GM18499 (cell line): Measurements from ENCODE around the gene PGPEP1.
"Not testable (repeated sequence)": the region's sequence is repeated elsewhere in the genome, so short reads cannot be mapped to it uniquely, and the experiment has no call there.

Experiments
- ATAC-seq: cut with Tn5 transposase; IDR thresholded peaks from one replicate; pipeline ENCODE4 v1.9.1; 2021; ENCODE audit warnings: moderate number of reproducible peaks; ENCODE audit not compliant: insufficient read depth, unreplicated experiment

The PGPEP1 gene

DNA sequence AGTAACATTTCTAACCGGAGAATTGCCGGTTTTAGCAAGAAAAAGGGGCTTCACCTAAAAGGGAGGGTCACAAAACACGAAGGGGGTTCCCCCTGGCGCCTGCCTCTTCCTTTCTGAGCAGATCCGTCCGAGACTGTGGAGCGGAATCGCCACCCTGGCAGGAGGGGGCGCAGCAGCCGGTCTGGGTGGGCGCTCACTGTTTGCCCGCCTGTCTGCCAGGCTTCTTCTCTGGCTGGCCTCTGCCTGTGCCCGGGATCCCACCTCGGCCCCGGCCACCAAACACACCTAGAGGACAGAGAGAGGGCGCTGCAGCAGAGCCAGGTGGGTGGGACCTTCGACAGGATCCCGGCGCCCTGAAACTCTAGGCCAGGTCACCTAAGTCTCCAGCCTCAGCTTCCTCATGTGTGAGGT is 33.1 kb upstream of the PGPEP1 start:
- ATAC-seq = no peak

DNA sequence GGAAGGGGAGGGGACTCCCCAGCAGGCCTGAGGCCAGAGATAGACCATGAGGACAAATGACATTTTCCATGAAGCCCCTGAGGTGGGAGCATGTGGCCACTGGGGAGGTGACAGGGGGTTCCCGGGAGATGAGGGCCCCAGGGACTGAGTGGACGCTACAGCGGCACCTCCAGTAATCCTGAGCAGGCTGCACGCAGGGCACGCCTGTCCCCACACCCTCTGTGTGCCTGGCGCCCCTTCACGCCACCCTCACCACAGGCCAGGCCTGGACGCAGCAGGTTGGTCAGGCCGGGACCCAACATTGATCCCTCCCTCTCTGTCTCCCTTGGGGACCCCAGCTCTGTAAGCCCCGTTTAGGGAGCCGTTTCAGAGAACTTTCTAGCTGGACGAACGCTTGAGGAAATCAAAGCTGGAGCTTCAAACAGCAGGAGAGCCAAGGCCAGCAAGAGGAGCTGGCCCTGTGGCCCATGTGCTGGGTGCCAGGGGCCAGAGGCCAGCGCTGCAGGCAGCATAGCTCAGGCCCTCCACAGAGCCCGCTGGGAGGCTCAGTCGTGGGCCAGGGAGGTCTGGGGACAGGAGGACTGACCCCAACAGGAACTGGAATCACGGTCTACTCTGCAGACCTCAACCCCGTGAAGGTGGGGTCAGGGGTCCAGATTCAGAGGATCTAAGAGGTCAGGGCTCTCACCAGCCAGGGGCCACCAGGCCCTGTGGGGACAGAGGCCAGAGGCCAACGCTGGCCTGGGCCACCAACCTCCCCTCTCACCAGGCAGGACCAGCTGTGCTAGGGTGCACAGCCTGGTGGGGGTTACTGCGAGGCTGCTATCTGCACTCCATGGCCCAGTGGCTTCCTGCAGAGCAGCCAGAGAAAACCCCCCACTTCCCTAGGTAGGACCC is 32.1 kb upstream of the PGPEP1 start:
- ATAC-seq = no peak

DNA sequence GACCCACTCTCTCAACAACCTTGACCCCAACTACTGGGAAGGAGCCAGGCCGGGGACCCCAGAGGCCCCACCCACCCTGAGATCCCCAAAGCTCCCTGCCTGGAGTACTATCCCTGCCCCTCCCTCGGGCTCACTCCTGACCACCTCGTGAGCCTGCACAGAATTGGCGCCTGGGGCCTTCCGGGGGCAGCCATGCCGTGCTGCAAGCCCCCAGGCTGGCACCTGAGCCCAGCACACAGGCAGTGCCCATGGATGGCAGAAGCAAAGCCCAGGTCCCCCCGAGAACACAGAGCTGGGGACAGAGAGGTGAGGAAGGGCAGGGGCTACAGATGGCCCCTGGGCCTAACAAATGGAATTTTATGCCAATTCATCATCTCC is 31.5 kb upstream of the PGPEP1 start:
- ATAC-seq = no peak

DNA sequence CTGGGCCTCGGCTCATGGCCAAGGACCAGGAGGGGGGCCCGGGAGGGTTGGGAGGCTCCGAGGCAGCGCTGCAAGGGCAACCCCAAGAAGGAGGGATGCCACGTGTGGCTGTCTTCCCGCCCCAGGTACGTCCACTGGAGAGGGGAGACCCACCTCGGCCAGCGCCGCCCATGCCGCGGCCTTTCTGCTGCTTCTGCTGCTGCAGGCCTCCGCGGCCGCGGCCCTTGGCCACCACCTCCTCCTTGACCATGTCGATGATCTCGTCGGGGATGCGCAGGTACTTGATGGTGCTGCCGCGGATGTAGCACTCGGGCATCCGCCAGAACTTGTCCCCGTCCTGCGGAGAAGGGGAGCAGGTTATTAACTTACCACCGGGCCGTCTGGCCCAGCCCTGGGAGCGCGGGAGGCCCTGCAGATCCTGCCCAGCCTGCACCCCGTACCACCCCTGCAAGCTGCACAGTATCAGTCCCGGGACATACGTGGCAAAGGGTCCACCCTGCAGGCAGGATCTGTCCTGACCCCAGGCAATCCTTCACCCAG is 30.8 kb upstream of the PGPEP1 start:
- ATAC-seq = no peak

DNA sequence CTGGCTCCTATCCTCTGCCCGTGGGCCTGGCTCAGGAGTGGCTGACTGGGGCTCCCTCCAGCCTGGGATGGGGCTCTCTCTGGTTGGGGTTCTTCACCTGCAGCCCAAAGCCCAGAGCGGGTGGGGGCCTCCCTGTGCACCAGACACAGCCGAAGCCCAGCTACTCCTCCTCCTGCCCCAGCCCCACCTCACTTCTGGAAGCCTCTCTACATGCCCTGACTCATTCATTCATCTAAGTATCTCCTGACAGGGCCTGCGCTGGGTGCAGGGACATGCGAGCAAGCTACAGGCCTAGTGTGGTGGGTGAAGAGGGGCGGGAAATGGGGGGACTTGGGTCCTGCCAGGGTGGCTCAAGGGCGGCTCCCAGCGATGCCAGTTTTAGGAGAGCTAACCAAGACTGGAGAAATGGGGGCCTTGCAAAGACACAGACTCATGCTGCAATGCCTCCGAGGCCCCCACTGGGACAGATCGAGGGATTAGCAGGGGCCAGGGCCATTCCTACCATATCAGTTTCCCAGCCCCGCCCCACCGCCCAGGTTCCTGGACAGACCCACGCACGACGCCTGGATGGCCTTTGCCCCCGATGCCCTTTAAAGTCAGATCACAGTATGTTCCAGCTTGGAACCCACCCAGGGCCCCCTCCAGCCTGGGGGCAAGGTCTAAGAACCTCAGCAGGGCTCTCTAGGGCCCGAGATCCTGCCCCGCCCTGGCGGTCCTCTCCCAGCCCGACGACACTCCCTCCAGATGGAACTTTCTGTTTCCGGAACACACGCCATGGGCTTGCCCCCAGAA is 30.1 kb upstream of the PGPEP1 start:
- ATAC-seq = no peak

DNA sequence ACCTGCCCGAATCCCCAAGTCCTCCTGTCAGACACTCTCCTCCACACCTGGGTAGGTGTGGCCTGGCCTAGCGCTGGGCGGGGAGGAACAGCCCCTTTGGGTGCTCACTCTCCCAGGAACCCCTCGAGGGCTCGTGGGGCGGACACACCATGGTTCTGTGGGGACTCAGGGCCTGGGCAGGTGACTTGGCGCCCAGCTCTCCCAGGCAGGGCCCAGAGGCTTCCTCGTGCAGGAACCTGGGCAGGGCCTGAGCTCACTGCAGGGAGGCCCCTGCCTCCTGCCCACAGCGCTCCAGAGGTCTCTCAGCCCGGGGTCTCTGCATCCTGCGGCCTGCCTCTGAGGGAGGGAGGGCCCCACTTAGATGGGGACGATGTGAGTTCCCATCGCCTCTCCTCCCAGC is 29.4 kb upstream of the PGPEP1 start:
- no peak for ATAC-seq

DNA sequence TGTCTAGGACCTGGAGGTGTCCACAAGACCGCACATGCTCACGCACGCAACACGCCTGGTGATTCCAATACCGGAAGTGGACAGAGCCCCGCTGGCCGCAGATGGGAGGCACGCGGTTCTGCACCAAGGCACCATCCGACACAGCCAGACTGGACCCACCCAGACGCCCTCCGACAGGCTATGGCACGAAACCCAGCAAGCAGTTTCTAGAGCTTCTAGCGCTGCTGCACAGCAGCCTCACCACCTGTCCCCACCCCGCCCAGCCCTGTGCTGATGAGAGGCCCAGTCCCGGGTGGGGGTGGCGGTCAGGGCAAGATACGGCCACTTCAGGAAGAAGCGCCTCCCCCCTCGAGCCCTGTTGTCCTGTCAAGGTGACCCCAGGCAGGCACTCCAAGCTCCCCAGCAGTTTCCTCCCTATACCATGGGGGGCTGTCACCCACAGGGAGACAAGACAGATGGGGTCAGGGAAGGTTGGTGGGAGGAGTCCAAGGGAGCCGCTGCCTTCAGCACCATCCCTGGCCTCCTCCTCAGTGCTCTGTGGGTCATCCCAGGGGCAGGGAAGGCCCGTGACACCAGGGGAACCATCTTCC is 28.8 kb upstream of the PGPEP1 start:
- no peak for ATAC-seq

DNA sequence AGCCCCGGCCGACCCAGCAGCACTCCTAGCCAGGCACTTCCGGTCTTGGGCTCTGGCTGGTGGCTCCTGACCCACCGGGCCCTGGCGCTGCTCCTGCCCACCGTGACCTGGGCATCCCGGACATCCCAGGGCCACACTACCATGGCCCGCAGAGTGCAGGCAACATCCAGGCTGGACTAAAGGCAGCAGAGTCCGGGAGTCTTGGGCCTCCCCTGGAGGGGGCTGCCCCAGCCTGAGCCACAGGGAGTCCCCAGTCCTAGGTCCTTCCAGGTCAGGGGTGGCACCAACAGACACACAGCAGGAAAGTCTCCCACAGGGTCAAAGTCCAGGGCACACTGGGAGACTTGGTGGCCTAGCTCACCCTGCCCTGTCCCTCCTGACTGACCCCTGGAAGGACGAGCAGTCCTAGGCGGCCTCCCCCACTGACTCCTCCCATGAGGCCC is 28.3 kb upstream of the PGPEP1 start:
- ATAC-seq = no peak

DNA sequence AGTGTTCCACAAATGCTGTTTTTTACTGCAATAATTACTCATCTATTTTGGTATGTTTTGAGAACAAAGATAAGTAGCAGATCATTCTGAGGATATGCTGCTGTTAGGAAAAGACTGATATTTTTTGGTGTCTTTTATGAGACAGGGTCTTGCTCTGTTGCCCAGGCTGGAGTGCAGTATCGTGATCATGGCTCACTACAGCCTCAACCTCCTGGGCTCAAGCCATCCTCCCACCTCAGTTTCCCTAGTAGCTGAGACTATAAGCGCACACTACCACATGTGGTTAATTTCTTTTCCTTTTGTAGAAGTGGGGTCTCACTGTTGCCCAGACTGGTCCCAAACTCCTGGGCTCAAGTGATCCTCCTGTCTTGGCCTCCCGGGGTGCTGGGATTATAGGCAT is 27.0 kb upstream of the PGPEP1 start:
- ATAC-seq = no peak

DNA sequence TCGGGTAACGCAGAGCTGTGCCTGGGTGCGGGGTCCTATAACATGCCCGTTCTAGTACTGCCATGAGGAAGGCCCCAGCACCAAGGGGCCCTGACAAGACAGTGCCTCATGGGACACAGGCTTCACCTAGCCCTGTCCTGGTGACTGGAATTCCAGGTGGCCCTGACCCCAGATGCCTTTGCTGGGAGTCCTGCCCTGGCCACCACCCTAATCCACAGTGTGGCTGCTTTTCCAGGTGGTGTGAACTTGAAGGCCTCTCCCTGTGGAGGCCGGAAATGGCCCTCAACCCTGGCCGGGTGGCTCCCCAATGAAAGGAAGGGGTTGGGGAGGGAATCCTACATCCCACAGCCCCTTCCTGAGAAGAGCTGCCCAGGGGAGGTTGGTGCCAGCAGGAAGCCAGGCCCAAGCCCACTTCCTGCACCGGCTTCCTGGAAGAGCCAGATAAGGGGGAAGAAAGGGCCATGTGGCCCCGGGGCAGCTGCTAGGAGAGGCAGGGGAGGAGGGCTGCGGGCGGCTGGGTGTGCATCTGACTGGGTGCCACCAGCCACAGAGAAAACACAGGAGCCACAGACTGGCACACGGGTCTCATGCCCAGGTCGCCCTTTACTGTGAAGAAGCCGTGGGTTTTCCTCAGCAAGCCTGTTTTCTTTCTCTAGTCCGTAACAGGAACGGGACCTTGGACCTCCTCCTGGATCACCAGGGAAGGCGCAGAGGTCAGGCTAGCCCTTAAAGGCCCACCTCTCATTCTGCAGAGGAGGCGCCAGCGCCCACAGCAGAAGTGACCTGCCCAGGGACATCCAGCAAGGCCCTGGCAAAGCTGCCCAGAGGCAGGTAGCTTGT is 22.2 kb upstream of the PGPEP1 start:
- no peak for ATAC-seq

DNA sequence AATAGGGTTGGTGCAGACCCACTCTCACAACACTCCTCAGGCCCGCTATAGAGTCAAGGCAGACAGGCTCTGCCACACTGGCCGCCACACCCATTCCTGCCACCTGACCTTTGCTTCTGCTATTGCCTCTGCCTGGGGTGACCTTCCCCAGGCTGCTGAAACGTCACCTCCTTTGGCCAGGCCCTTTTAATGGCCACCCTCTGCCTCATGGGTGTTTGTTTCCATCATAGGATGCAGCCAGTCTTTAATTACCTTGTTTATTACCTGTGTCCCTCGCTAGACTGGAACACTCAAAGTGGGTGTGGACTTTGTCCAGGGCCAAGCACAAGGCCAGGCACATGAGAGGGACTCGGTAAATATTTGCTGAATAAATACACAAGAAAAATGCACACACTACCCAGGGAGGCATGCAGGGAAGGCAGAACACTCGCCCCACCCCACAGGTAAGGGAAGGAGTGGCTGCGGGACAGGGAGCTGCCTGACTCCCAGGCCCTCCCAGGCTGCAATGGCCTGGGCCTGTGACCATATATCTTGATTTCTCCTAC is 20.7 kb upstream of the PGPEP1 start:
- ATAC-seq = no peak

DNA sequence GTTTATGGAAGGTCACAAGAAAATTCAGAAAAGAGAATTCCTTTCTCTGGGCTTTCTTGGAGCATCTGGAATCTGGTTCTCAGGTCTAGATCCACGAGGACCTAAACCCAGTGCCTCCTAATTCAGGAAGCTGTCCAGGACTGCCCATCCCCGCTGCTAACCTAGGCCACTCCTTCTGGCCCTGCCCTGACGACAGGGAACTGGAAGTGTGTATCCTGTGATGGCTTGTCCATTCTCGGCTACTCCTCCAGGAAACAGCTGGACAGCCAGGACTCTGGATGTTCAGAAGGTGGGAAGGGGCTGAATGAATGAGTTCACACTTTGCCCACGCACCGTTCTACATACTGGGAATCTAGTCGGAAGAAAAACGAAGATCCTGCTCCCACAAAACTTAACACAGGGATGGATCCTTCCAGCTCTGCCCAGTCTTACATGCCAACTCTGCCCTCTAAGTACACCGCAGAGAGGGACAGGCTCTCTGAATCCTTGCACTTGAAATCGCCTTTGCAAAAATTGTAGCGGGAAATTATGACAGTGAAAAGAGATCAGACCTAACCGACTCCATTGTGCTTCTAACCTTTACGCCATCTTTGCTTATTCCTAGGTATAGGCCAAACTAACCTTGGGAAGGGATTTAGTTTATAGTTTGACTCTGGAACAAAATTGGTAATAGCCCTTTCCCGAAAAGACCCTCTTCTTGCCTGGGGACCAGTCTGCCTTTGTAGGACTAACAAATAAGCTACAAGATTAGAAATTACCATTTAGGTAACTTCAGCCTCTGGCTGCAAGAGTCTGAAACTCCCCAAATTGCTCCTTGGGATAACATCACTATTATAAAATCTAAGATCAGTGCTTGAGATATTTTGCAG is 19.3 kb upstream of the PGPEP1 start:
- no peak for ATAC-seq

DNA sequence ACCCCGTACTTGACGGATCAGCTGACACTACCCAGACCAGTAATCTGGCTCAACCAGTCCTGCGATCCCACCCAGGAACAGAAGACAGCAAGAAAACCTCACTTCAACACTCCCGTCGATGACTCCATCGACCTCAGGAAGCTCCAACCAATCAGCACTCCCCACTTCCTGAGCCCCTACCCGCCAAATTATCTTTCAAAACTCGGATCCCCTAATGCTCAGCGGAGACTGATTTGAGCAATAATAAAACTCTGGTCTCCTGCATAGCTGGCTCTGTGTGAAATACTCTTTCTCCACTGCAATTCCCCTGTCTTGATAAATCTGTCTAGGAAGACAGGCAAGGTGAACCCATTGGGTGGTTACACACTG is 18.7 kb upstream of the PGPEP1 start:
- no peak for ATAC-seq

DNA sequence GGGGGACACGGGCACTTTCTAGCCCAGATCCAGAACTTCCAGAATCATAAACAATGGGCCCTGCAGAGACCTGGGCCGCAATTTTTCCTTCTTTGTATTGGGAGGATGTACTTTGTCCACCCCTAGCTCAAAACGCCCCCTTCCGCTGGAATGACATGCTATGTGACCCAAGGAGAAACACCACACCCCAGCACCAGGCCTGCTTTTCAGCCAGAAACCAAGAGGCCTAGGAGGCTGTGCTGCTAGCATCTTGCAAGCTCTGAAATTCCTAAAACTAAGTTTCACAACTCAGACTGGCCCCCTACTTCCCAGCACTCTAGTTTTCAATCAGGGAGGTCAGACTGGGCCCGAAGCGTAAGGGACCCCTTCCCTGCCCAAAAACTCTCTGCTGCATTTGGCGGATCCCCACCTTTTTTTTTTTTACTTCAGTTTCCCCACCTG is 18.1 kb upstream of the PGPEP1 start:
- no peak for ATAC-seq

DNA sequence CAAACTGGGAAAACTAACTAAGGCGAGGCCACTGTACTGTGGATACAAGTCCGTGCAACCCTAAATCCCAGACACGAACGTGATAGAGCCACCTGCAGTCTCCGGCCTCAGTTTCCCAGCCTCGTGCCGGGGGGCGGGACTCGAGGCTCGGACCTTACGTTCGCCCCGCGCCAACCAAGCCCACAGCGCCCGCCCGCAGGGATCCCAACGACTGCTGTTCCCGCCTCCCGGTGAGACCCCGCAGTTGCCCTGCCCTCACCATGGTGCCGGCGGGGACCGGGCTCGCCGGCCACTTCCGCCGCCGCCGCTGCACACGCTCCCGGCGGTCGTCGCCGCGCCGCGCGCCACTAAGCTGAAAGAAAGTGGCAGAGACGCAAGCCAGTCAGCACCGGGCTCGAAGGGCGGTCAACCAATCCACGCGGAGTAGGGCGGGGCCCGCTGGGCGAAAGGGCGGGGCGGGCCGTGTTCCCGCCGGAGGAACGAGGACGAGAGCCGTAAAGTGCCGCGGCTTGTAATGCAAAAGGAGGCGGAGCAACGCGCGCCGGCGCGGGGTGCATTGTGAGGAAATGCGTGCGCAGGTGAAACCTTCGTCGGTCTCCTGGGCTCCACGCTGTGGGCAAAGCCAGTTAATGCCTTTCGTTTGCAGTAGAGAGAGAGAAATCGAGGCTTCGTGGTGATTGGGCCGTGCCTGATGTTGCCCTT is 17.5 kb upstream of the PGPEP1 start, which contains the start of gene LSM4:
LSM4 (minus strand) TSS at position 318 of the 702 bp plus-strand sequence; CDS start at position 262, 56 bp downstream.
- ATAC-seq = peak; percentile 68

DNA sequence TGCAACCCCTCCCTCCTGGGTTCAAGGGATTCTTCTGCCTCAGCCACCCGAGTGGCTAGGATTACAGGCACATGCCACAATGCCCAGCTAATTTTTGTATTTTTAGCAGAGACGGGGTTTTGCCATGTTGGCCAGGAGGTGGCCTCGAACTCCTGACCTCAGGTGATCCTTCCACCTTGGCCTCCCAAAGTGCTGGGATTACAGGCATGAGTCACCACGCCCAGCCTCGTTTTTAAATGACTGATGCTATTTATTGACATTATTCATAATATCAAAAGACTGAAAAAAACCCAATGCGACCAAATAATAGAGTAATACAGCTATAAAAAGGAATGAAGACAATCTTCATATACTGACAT is 16.0 kb upstream of the PGPEP1 start:
- not testable (repeated sequence) for ATAC-seq

DNA sequence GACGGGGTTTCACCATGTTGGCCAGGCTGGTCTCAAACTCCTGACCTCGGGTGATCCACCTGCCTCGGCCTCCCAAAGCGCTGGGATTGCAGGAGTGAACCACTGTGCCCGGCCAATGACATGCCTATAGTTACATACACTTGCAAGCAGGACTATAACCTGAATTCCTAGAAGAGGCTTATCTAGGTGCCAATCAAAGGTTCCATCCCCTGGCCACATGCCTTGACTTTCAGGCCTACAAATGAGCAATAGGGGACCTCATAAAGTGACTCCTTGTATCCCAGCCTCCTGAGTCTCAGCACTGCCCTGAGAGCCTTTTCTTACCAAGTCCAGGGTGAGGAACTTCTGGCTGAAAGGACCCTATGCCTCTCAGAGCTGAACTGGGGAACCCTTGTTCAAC is 13.6 kb upstream of the PGPEP1 start:
- no peak for ATAC-seq
